GM18951 (cell line): ENCODE measurements around the gene VKORC1L1.
"Not testable (repeated sequence)": the region's sequence is repeated elsewhere in the genome, so short reads cannot be mapped to it uniquely, and the experiment has no call there.

Source experiments
- POLR2A ChIP-seq: IDR thresholded peaks from 4 replicates; pipeline ENCODE4 v1.6.1; 2011; ENCODE audit warnings: mild to moderate bottlenecking; ENCODE audit not compliant: insufficient read length, insufficient read depth; ENCODE audit errors: extremely low read depth
- in situ Hi-C: fragments of 300-500 bp; cut with MboI; formaldehyde crosslinking; loops from one replicate; pipeline ENCODE4 v1.12.0; 2022; ENCODE audit warnings: low sequenced_read_pairs, mixed read lengths, inconsistent platforms; ENCODE audit not compliant: unreplicated experiment

The VKORC1L1 gene

DNA sequence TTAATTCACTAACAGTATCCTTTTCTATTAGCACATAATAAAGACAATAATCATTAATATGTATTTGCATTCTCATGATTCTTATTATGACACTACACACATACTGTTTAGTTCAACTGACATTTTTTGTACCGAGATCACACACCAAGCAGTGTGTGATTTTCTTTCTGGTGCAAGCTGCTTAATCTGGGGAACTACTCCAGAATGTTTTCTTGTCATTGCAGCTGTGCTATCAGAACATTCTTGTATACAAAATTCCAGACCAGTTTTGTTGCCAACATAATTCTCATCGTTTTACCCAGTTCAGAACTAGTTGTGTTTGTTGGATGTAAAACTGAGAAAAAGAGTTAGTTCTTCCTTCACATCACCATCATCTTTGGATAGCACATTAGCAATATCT is 37.4 kb downstream of the VKORC1L1 start:
- no peak for TF ChIP-seq POLR2A
- in situ Hi-C loops, result no loop called here

DNA sequence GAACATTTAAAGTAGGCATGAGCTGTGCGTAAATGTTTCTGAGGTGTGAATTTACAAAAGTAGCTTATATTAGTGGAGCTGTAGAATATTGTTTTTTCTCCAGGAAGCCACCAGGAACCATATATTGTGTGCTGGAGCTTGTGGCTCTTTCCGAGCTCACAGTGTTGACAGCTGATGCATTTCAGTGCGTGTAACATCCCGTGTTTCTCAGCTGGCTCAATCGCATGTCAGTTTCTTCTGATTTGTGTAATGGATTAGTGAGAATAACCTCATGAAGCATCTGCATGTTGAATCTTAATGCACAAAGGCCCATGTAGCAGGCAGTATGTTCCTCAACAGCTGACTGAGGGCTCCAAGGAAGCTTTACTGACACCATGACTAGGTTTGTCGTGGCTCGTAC is 39.4 kb downstream of the VKORC1L1 start:
- TF ChIP-seq POLR2A, result no peak
- in situ Hi-C loops, result no loop called here

DNA sequence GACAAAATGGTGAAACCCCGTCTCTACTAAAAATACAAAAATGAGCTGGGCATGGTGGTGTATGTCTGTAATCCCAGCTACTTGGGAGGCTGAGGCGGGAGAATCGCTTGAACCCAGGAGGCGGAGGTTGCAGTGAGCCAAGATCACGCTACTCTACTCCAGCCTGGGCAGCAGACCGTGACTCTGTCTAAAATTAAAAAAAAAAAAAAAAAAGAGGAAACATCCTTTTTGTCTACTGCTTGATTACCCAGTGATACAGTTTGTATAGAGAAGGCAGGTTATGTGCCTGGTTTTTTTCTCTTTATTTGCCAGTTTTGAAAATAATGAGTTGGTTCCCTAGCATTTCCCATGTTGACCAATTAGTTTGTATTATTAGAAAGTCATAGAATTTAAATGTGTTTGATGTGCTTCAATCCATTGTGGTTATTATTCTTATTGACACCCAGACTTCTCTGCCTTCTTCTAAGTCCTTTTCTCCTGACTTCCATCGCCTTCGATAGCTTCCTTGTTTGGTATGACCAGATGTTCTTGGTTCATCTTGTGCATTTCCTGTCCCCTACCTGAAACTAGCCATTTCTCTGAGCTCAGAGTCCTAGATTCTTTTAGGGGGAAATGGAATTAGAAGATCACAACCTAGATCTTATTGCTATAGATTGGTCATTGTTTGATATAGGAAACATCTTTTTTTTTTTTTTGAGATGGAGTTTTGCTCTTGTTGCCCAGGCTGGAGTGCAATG is 43.2 kb downstream of the VKORC1L1 start:
- in situ Hi-C loops, result no loop called here
- TF ChIP-seq POLR2A, result no peak

DNA sequence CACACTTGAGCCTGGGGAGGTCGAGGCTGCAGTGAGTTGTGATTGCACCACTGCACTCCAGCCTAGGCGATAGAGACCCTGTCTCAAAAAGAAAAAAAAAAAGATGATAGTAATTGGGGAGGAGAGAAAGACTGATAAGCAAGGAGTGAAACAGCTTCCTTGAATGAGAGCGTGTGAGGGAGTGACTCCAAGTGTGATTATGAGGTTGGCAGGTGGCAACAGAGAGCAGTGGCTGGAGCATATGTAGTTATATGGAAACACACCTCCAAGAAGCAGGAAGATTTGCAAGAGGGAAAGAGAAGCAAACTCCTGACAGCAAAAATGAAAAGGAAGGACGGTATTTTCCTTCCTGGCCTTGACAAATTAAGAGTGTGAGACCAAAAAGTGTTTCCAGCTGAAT is 50.4 kb downstream of the VKORC1L1 start:
- TF ChIP-seq POLR2A, result no peak
- in situ Hi-C loops, result no loop called here

DNA sequence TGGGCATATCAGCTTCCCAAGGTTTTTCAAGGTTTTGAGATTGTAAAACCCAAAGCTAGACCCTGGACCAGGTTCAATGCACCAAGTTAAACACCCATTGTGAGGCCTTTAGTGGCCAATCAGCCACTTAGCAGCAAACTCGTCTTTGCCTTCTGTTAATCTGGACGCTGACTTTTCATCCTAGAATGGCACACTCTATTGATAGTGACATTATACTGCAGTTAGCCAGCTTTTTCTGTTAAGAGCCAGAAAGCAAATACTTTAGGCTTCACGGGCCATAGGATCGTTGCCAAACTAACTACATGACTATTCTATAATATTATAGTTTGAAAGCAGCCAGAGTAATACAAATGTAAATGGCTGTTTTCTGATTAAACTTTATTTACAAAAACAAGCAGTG is 51.3 kb downstream of the VKORC1L1 start:
- TF ChIP-seq POLR2A, result no peak
- in situ Hi-C loops, result no loop called here

DNA sequence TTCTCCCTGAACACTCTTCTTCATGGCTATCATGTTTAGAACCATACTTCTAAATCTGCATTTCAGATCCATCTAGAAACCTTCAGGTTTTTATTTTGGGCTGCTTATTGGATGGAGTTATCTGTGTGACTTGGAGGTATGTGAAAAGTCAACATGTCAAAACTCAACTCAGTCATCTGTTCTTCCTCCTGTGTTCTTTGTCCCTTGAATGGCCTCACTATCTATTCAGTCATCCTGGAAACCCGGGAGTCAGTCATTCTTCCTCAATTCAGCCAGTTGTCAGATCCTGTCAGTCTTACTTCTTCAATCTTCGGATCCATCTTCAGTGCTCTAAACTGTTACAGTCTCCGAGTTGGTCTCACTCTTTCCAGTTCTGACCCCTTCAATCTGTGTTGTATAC is 52.2 kb downstream of the VKORC1L1 start:
- TF ChIP-seq POLR2A, result no peak
- in situ Hi-C loops, result no loop called here

DNA sequence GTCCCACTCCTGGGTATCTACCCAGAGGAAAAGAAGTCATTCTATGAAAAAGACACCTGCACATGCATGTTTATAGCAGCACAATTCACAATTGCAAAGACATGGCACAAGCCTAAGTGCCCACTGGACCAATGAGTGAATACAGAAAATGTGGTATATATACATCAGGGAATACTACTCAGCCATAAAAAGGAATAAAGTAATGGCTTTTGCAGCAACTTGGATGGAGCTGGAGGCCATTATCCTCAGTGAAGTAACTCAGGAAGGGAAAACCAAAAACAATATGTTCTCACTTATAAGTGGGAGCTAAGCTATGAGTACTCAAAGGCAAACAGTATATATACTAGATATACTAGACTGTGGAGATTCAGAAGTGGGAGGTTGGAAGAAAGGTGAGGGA is 53.7 kb downstream of the VKORC1L1 start:
- TF ChIP-seq POLR2A, result no peak
- in situ Hi-C loops, result no loop called here

DNA sequence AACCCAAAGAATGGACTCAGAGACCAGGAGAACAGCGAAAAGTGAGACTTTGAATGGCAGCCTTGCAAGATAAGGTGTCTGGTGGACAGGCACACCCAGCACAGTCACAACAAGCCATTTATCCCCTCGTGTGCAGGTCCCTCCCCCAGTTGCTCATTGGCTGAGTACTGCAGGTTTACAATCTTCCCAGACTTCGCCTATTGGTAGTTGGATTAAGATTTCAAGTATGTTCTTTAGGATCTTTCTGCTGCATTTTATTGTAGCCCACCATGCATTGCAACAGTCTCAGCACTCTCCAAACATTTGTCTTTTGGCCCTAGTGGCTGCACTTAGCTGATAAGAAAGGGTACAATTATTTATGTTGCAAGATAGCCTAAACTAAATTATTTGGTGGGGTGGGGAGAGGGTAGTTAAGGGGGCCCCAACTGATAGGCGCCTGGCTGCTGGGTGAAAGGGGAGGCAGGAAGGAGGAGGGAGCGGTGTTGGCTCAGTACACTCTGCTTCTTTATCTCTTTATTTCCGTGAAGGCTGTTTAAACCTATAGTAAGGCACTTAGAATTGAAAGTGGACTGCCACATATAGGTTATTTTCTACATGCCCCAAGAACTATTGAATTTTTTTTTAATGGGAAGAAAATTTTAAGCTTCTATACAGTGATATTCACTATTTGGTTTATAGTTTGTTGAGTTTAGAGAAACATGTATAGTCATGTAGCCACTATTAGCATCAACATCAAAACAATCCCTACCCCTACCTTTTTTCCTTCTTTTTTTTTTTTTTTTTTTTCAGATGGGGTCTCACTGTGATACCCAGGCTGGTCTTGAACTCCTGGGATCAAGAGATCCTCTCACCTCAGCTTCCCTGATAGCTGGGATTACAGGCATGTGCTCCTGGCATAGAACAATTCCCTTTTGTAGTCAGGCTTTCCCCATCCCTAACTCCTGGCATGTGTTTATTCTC is 54.9 kb downstream of the VKORC1L1 start:
- TF ChIP-seq POLR2A, result no peak
- in situ Hi-C loops, result no loop called here

DNA sequence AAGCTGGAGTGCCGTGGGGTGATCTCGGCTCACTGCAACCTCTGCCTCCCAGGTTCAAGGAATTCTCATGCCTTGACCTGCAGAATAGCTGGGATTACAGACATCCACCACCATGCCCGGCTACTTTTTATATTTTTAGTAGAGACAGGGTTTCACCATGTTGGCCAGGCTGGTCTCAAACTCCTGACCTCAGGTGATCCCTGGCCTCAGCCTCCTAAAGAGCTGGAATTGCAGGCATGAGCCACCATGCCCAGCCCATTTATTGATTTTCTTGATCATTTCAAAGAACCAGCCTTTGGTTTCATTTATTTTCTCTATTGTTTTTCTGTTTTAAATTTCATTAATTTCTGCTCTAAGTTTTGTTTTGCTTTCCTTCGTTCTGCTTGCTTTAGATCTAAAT is 58.8 kb downstream of the VKORC1L1 start:
- in situ Hi-C loops, result no loop called here
- no peak for TF ChIP-seq POLR2A

DNA sequence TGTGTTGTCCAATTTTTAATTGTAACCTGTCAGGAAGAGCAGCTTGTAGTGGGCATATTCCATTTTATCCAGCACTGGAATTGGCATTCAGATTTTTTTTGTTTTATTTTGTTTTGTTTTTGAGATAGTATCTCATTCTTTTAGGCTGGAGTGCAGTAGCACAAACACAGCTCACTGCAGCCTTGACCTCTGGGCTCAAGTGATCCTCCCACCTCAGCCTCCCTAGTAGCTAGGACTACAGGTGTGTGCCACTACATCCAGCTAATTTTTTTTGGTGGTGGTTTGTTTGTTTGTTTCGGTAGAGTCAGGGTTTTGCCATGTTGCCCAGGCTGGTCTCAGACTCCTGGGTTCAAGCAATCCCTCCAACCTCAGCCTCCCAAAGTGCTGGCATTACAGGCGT is 64.4 kb downstream of the VKORC1L1 start:
- no peak for TF ChIP-seq POLR2A
- in situ Hi-C loops, result no loop called here

DNA sequence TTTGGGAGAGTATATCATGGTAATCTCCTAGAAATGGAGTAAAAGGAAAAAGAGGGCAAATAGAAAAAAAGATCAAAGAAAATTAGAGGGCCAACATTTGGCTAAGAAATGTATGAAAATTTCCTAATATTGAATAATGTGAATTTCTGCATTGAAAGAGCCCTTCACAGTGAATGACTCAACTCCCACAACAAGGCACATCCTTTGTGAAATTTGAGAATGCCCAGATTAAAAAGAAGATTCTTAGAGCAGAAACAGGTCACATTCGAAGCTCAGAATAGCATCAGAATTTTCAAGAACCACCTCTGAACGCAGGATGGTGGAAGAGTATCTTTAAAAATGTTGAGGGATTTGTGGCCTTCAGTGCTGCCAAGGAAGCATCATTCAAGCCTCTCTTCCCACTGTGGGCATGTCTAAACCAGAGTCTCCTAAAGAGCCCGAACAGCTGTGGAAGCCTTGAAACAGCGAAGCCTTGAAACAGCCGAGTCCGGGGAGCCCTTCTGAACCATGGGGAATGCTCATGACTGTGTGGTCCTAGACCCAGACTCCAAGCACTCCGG is 65.5 kb downstream of the VKORC1L1 start:
- in situ Hi-C loops, result no loop called here
- TF ChIP-seq POLR2A, result no peak

DNA sequence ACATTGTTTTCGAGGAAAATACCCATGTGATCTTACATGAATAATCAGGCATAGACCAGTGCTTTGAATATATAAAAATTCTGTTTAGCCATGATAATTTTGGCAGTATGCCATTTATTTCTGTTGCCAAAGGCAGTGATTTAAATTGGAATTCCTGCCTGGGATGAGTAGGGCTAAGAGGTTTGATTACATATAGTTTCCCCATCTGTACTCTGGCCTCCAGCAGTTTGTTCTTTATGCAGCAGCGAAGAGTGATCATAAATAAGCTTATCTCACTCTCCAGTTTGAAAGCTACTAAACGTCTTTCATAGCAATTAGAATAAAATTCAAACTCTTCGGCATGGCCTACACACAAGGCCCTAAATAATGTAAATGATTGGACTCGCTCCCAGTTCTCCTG is 72.9 kb downstream of the VKORC1L1 start:
- in situ Hi-C loops, result not testable (repeated sequence)

DNA sequence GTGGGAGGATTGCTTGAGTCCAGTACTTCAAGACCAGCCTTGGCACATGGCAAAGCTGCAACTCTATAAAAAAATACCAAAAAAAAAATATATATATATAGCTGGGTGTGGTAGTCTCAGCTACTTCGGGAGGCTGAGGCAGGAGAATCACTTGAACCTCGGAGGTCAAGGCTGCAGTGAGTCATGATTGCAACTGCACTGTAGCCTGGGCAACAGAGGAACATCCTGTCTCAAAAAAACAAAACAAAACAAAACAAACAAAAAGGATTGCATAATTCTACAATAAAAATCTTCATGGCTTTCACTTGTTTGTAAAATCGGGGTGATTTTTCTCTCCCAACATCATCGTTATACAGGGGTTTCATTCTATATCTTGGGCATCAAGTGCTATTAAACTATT is 74.0 kb downstream of the VKORC1L1 start:
- in situ Hi-C loops, result no loop called here
- TF ChIP-seq POLR2A, result no peak

DNA sequence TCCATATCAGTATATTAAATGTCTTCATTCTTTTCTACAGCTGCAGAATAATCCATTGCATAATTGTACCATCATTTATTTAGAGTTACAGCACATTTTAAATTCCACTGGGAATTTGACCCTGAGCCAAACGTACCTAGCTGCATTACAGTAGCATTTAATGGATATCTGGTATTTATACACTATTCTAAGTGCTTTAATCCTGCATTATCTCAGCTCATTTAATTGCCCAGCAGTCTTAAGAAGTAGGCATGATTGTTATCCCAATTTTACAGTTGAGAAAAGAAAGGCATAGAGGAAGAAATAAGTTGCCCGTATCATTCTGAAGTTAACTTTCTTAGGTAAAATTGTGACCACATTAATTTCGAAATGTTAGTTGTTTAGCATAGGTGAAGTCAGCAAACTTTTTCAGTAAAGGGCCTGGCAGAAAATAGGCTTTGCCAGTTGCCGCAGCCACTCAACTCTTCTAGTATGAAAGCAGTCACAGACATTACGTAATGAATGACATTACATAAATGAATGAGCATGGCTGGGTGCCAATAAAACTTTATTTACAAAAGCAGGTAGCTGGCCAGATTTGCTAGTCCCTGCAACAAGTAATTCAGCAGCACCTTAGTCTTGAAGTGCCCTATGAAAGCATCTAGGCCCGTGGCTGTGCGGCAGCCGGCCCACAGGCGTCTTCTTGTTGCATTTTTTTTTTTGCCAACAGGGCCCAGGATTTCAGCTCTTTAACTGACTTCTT is 79.1 kb downstream of the VKORC1L1 start:
- in situ Hi-C loops, result no loop called here
- TF ChIP-seq POLR2A, result no peak
